Left colon (tissue), 2 donors: ENCODE results near the gene C2CD2. TPM values are rescaled to one million over a fixed set of nuclear protein-coding genes. Genes with fewer than 3 reads are reported as not detected.
"Not testable (repeated sequence)": the region's sequence is repeated elsewhere in the genome, so short reads cannot be mapped to it uniquely, and the experiment has no call there.

Experiments
- ATAC-seq: fragments of 200-7000 bp; cut with Tn5 transposase; one replicate; pipeline ENCODE4 v1.9.1; 2020; ENCODE audit warnings: mild to moderate bottlenecking, moderate library complexity
- DNase-seq, 2 donors: peaks; one replicate each; pipeline ENCODE4 v3.0.0-alpha.2; 2020
- intact Hi-C, 2 donors: fragments of 100-400 bp; cut with DNase I in 1 of 2; cut with micrococcal nuclease in 1 of 2; formaldehyde crosslinking; loops; one replicate each; pipeline versions ENCODE4 v1.11.2 to v1.14.0; 2022; cut with DNase I, micrococcal nuclease
- long read RNA-seq: library from polyadenylated mRNA; unstranded; transcript quantifications from one replicate; pipeline ENCODE4 v2.0.0, GENCODE V29; 2021
- total RNA-seq, 2 donors: library from RNA; stranded (reverse); fragmentation: NEBNext Ultra II Directional; extraction: Animal tissue kit (Norgen Biotek cat#: 25700); gene quantifications; one replicate each; pipeline ENCODE4 v1.2.1, GENCODE V29; 2021
- donor health status: DM: no; HTN: no; CAD: no.
- donor health status: DM: yes; HTN: yes; CAD: no.

Gene C2CD2
- total RNA-seq = 10 to 100 TPM; 13.5 to 17.7 TPM
- long read RNA-seq, full-length matches to known transcripts = 2 of 8 reads
- long read RNA-seq, partial matches to known transcripts = 2 of 8 reads
- long read RNA-seq, other reads (novel, unspliced or antisense) = 4 of 8 reads

- ATAC-seq (peak; percentile 80), DNase-seq (peak; percentile 57 to 70)
- intact Hi-C loops = no loop called here
Observed at GRCh38 chr21:41953831-41954653, at the start of gene C2CD2. Gene C2CD2 (minus strand): TSS chr21:41954018. CDS start chr21:41953648, 370 bp downstream.

GRCh38 chr21:42003051-42003461, 49.2 kb upstream of the C2CD2 start:
- ATAC-seq (no peak), DNase-seq (no peak)
- intact Hi-C loops = no loop called here

DNA sequence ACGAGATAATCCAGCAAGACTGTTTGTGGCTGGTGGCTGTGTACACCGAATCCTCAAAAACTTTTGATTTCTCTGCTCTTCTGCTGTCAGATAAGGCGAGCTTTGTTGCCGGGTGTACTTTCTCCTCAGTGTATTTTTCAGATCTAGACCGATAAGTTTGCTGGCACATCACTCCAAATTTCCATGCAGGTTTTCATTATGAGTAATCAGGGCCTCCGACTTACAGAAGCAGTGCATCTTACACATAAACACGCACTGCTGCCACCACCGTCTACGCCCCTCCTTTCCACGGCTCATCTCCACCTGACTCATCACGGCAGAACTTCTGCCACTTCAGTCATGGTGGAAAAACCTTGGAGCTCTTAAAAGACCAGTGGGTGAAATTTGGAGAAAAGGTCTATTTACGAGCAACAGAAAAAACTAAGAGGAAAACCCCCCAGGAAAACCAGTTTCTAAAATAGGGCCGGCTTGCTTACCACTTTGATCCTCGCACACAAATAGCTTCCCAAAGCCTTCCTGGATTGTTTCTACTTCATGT, 48.7 kb upstream of the C2CD2 start:
- intact Hi-C loops = no loop called here
- DNase-seq = no peak
- no peak for ATAC-seq

GRCh38 chr21:42001781-42002180, 48.0 kb upstream of the C2CD2 start:
- no peak for ATAC-seq
- intact Hi-C loops = no loop called here

GRCh38 chr21:42000908-42001307, 47.1 kb upstream of the C2CD2 start:
- no peak for DNase-seq
- intact Hi-C loops = no loop called here
- ATAC-seq = no peak

More at GRCh38 chr21:42001781-42002180, 48.0 kb upstream of the C2CD2 start:
- DNase-seq = no peak

GRCh38 chr21:41997657-41998056, 43.8 kb upstream of the C2CD2 start:
- intact Hi-C loops = no loop called here
- no peak for DNase-seq
- ATAC-seq = no peak

GRCh38 chr21:41995577-41995976, 41.8 kb upstream of the C2CD2 start:
- intact Hi-C loops = no loop called here
- ATAC-seq (no peak), DNase-seq (no peak)

- ATAC-seq, DNase-seq, intact Hi-C loops: not testable (repeated sequence)
Observed at GRCh38 chr21:41994613-41995012, 40.8 kb upstream of the C2CD2 start.

- DNase-seq (no peak), ATAC-seq (no peak)
- intact Hi-C loops = no loop called here
Observed at GRCh38 chr21:41993744-41994143, 39.9 kb upstream of the C2CD2 start.

GRCh38 chr21:41992576-41992975, 38.8 kb upstream of the C2CD2 start:
- DNase-seq = no peak
- no peak for ATAC-seq
- intact Hi-C loops = no loop called here

- intact Hi-C loops = no loop called here
- DNase-seq (no peak), ATAC-seq (no peak)
Observed at GRCh38 chr21:41991659-41992058, 37.8 kb upstream of the C2CD2 start.

- no peak for ATAC-seq
- DNase-seq = no peak
- intact Hi-C loops = no loop called here
Observed at GRCh38 chr21:41989698-41990097, 35.9 kb upstream of the C2CD2 start.

DNA sequence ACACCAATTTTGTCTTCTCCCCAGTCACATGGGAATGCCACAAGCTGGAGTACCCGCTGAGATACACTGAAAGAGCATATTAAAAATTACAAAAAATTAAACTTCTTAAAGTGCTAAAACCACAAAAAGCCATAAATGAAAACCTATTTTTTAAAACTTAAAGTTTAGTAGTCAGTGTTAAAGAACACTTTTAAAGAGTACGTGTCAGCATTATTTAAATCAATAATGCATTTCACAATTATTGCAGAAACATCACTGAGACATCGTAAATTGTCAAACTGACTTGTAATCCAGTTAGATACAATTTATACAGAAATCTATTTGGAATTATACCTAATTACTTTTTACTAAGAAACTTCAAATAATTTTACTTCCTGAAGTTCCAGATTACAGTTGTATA, 33.5 kb upstream of the C2CD2 start:
- DNase-seq = no peak
- no peak for ATAC-seq
- intact Hi-C loops = no loop called here

- ATAC-seq (no peak), DNase-seq (no peak)
- intact Hi-C loops = no loop called here
Observed at GRCh38 chr21:41985662-41986416, 32.0 kb upstream of the C2CD2 start.

DNA sequence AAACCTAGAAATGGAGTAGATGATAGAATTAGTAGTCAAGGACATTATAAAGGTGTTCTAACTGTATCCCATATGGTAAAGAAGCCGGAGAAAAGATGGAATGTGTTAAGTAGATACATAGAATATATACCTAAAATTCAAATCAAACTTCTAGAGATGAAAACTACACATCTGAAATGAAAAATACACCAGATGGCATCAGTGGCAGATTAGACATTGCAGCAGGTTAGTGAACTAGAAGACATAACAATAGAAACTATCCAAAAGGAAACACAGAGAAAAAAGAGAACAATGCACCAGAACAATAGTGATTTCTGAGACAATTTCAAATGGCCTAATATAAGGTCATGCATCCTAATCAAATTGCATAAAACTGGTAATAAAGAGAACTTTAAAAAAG, 29.4 kb upstream of the C2CD2 start:
- intact Hi-C loops = no loop called here
- no peak for ATAC-seq
- no peak for DNase-seq

GRCh38 chr21:41980561-41980960, 26.7 kb upstream of the C2CD2 start:
- intact Hi-C loops = no loop called here
- no peak for ATAC-seq

GRCh38 chr21:41979751-41980369, 26.0 kb upstream of the C2CD2 start:
- ATAC-seq = no peak
- DNase-seq = no peak
- intact Hi-C loops = no loop called here

More at GRCh38 chr21:41980561-41980960, 26.7 kb upstream of the C2CD2 start:
- DNase-seq = no peak

DNA sequence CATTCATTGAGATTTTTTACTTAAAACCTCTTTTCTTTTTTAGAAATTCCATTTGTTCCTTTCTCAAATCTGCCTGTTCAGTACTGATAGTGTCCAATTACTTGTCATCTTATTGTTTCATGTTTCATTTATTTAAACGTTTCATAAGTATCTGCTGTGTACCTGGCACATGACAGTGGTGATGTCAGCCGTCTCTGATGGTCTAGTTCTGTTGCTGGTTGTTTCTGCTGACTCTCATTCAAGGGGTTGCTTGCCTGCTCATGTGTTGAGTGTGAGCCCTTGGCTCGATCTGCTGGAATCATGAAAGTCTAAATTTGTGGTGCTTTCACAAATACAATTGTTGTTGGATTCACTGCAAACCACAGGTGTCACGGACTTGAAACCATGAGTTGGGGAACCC, 25.5 kb upstream of the C2CD2 start:
- intact Hi-C loops = no loop called here
- no peak for ATAC-seq
- DNase-seq = no peak
